GM19099 (cell line): Measurements from ENCODE around the gene PROCA1.

Experiments used
- POLR2A ChIP-seq: IDR thresholded peaks from 3 replicates; pipeline ENCODE4 v1.6.1; 2011; ENCODE audit warnings: low read depth; ENCODE audit not compliant: insufficient read length; ENCODE audit errors: extremely low read depth

The PROCA1 gene

DNA sequence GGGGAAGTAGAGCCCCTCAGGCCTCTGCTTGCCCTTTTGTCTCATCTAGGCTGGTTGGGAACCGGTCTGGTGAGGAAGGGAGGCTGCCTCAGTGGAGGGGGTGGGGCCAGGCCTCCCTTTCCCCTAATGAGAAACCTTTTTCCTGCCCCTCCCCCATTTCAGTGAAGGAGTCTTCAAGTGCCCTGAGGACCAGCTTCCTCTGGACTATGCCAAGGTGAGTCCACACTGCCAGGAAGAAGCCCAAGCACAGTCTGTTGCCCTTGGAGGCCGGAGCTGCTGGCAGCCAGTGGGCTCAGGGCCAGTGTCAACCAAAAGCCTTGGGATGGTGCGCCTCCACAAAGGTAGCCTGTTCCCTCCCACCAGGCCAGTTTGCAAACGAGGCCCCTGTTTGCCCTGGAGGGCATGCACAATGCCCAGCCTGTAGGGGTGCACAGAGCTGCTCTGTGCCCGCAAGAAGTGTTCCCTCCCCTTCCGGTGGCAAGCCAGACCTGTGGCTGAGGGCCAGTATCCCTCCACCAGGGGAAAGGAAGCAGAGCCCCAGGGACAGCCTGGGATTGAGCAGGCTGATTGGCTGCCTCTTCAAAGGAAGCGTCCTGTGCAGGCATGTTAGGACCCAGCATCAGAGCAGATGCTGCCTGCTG, 35.5 kb upstream of the PROCA1 start:
- TF ChIP-seq POLR2A: peak; percentile 2

- no peak for TF ChIP-seq POLR2A
Observed at GRCh38 chr17:28746611-28747050, 34.9 kb upstream of the PROCA1 start.

DNA sequence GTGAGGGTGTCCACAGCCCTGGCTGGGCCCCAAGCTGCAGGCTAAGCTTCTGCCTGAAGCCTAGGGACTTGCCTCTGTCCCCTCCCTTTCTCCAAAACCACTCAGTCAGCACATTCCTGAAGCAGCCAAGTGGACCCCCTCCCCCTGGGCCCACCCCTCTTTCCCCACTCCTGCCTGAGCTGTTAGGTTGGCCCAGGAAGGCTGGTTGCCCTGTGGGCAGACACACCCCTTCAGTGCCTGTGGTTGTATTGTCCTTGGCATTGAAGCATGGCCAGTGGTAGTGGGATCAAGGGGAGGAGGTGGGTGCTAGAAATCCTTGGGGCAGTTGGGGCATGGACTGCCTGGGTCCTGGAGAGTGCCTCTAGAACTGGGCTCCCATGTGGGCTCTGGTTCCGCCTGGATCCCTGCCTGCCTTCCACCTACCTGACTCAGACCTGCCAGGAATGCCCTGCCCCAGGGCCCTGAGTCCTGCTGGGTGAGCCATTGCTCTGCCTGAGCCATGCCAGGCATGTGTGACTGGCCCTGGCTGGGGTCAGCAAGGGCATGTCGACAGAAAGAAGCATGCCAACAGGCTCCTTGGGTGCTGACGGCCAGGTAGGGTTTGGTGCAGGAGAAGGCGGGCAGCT, 34.2 kb upstream of the PROCA1 start:
- no peak for TF ChIP-seq POLR2A

DNA sequence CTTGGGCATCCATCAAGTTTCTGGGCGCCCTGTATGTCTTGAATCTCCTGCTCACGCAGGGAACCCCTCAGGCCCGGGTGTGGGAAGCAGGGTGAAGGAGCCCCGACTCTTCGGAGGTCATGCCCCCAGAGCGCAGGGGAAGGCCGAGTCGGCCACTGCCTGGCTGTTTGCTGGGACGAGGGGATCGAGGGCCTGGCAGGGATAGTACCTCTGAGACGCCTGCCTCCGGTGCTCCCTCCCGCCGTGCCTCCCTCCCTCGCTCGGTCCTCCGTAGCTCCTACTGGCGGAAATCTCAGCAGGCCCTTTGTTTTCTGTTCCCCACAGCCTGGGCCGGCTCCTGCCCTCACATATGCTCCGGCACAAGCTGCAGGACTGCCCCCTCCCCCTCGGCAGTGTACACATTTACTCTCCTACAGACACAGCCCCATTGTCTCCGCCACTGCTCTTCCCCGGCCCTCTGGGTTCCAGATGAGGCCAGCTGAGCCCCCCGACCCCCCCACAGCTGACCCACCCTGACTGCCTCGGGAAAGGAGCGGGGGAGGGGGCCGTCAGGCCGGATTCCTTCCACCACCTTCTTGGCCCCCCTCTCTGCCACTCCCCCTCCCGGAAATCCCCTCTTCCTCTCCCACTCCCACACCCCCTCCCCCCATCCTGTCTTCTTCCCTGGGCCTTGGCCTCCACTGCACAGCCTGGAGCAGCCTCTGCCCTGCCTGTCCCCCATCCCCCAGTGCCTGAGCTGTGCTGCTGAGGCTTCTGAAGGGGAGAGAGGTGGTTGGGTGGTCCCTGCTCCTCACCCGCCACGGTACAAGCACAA, 33.5 kb upstream of the PROCA1 start:
- peak; percentile 41 for TF ChIP-seq POLR2A

GRCh38 chr17:28744104-28744971, 32.6 kb upstream of the PROCA1 start:
- TF ChIP-seq POLR2A: no peak

DNA sequence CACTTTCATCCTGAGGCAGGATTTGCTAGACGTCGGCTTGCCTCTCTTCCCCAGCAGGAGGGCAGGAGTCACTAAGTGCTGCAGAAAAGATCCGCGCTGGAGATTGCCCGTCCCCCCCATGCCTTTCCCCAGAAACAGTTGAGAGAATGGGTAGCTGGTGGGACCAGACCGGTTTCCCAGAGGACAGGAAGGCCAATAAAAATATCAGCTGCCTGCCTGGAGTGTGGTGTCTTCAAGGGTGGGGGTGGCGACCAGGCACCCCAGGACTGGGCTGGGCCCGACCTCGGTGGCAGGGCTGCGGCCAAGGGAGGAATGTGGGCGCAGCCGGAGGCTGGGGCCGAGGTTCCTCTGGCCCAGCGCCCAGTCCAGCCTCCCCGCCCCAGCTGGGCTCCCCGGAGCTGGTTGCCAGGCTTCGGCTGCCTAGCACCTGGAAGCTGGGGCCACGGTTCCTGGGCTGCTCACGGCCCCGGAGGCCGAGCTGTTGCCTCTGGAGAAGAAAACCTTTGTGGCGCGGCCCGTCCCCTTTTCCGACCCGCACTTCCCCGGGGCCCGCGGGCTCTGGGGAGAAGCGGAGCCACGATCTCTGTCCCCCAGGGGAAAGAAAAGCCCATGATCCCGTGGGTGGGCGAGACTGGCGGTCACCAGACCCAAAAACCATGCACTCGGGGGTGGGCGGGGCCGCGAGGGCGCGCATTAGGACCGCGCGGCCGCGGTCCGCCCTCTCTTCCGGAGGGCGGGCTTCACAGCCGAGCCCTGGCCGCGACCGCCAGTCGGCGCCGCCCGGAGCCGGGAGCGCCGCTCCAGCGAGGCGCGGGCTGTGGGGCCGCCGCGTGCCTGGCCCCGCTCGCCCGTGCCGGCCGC, 31.8 kb upstream of the PROCA1 start, which contains the start of gene TRAF4:
Gene TRAF4 (plus strand): TSS at position 769 of the 861 bp plus-strand sequence. CDS start 102 bp downstream, outside the sequence.
- TF ChIP-seq POLR2A: peak; percentile 99

GRCh38 chr17:28741358-28742349, 30.0 kb upstream of the PROCA1 start:
- TF ChIP-seq POLR2A: no peak

DNA sequence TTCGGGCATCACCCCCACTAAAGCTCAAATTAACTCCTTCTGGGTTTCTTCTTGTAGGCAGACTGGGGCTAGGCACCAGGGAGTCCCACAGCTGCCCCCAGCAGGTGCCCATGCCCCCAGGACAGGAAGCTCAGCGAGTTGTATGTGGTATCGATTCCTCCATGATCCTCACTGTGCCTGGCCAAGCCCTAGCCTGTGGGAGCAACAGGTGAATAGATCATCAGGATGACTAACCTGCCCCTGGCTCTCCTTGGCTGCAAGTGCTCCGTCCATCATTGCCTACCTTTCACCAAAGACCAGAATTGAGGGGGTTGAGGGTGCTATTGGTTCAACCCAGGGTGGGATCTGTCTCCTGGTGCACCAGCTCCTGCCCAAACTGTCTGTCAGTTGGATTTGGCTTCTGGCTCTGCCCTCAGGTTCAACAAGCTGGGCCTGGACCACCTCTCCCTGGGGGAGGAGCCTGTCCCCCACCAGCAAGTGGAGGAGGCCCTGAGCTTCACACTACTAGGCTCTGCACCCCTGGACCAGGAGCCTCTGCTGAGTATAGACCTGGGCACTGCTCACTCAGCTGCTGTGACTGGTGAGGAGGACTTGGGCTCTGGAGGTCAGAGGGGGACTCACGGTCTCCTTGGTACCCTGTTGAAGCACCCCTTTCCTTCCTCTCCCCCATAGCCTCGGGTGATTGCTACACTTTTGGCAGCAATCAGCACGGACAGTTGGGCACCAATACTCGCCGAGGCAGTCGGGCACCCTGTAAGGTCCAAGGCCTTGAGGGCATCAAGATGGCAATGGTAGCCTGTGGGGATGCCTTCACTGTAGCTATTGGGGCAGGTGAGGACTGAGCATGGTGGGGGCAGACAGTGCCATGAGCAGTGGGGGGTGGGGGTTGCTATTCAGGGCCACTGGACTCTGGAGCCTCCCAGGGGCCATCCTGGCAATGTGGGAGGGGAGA, 29.0 kb upstream of the PROCA1 start:
- no peak for TF ChIP-seq POLR2A

- no peak for TF ChIP-seq POLR2A
Observed at GRCh38 chr17:28738680-28739384, 27.1 kb upstream of the PROCA1 start.

GRCh38 chr17:28737770-28738679, 26.3 kb upstream of the PROCA1 start:
- TF ChIP-seq POLR2A: peak; percentile 78
